Measurements from ENCODE around the gene EDEM3.

The EDEM3 gene

GRCh38 chr1:184677344-184677743 lies 77.3 kb downstream of the EDEM3 start:
- no peak overlapping the region for H3K9ac ChIP-seq (ENCODE audit: low read depth, low read length, poor library complexity, severe bottlenecking)
- no peaks in the 10 kb centered on the region for H3F3A ChIP-seq (ENCODE audit: low read depth)
- H3K36me3 ChIP-seq (ENCODE audit: insufficient read depth, low read length), result no peaks in the 10 kb centered on the region
- no peaks in the 10 kb centered on the region for H3K79me2 ChIP-seq (ENCODE audit: insufficient read depth, low read length)
- H3K4me1 ChIP-seq (ENCODE audit: insufficient read depth, low read length, poor library complexity, severe bottlenecking), result no peaks in the 10 kb centered on the region
- H3K9me2 ChIP-seq (replicated peaks; ENCODE audit: low read depth, low read length), result no peaks in the 10 kb centered on the region
- H3K4me2 ChIP-seq (ENCODE audit: low read depth, low read length, poor library complexity, severe bottlenecking), result no peak overlapping the region
- no peaks in the 10 kb centered on the region for H4K20me1 ChIP-seq (ENCODE audit: insufficient read depth, low read length, poor library complexity, severe bottlenecking)
- no peak overlapping the region for H3K4me3 ChIP-seq (ENCODE audit: low read length, poor library complexity, severe bottlenecking)
- no peak overlapping the region for H2AFZ ChIP-seq (ENCODE audit: low read length)
- H3K27me3 ChIP-seq (ENCODE audit: insufficient read depth, low read length, poor library complexity, severe bottlenecking), result no peaks in the 10 kb centered on the region
- TF ChIP-seq EZH2phosphoT487 (IDR thresholded peaks at IDR 0.05; ENCODE audit: borderline replicate concordance) (no peak), CTCF (conservative IDR thresholded peaks at IDR 0.05; ENCODE audit: low read length) (no peak)
- H3K9me3 ChIP-seq (ENCODE audit: insufficient read depth, low read depth, low read length), result no peaks in the 10 kb centered on the region

- H3K4me1 ChIP-seq (ENCODE audit: insufficient read depth, low read length, poor library complexity, severe bottlenecking), result no peaks in the 10 kb centered on the region
- H2AFZ ChIP-seq (ENCODE audit: low read length), result no peak overlapping the region
- no peaks in the 10 kb centered on the region for H3K9me3 ChIP-seq (ENCODE audit: insufficient read depth, low read depth, low read length)
- no peaks in the 10 kb centered on the region for H3K9me2 ChIP-seq (replicated peaks; ENCODE audit: low read depth, low read length)
- no peaks in the 10 kb centered on the region for H3F3A ChIP-seq (ENCODE audit: low read depth)
- H3K79me2 ChIP-seq (ENCODE audit: insufficient read depth, low read length), result no peaks in the 10 kb centered on the region
- TF ChIP-seq EZH2phosphoT487 (IDR thresholded peaks at IDR 0.05; ENCODE audit: borderline replicate concordance) (no peak), CTCF (conservative IDR thresholded peaks at IDR 0.05; ENCODE audit: low read length) (no peak)
- no peak overlapping the region for H3K4me3 ChIP-seq (ENCODE audit: low read length, poor library complexity, severe bottlenecking)
- H3K36me3 ChIP-seq (ENCODE audit: insufficient read depth, low read length), result no peaks in the 10 kb centered on the region
- no peaks in the 10 kb centered on the region for H3K27me3 ChIP-seq (ENCODE audit: insufficient read depth, low read length, poor library complexity, severe bottlenecking)
- no peak overlapping the region for H3K4me2 ChIP-seq (ENCODE audit: low read depth, low read length, poor library complexity, severe bottlenecking)
- H4K20me1 ChIP-seq (ENCODE audit: insufficient read depth, low read length, poor library complexity, severe bottlenecking), result no peaks in the 10 kb centered on the region
- H3K9ac ChIP-seq (ENCODE audit: low read depth, low read length, poor library complexity, severe bottlenecking), result no peak overlapping the region
These were observed 81.4 kb downstream of the EDEM3 start for GRCh38 chr1:184673305-184673704.

GRCh38 chr1:184672013-184672726 lies 82.5 kb downstream of the EDEM3 start:
- no peak overlapping the region for H3K4me2 ChIP-seq (ENCODE audit: low read depth, low read length, poor library complexity, severe bottlenecking)
- H4K20me1 ChIP-seq (ENCODE audit: insufficient read depth, low read length, poor library complexity, severe bottlenecking), result no peaks in the 10 kb centered on the region
- H3K9ac ChIP-seq (ENCODE audit: low read depth, low read length, poor library complexity, severe bottlenecking), result no peak overlapping the region
- no peak for TF ChIP-seq EZH2phosphoT487 (IDR thresholded peaks at IDR 0.05; ENCODE audit: borderline replicate concordance)
- no peak for TF ChIP-seq CTCF (conservative IDR thresholded peaks at IDR 0.05; ENCODE audit: low read length)
- H3K9me2 ChIP-seq (replicated peaks; ENCODE audit: low read depth, low read length), result no peaks in the 10 kb centered on the region
- H3K4me3 ChIP-seq (ENCODE audit: low read length, poor library complexity, severe bottlenecking), result no peak overlapping the region
- H3K9me3 ChIP-seq (ENCODE audit: insufficient read depth, low read depth, low read length), result no peaks in the 10 kb centered on the region
- no peaks in the 10 kb centered on the region for H3K79me2 ChIP-seq (ENCODE audit: insufficient read depth, low read length)
- no peaks in the 10 kb centered on the region for H3K36me3 ChIP-seq (ENCODE audit: insufficient read depth, low read length)
- no peak overlapping the region for H2AFZ ChIP-seq (ENCODE audit: low read length)
- no peaks in the 10 kb centered on the region for H3K27me3 ChIP-seq (ENCODE audit: insufficient read depth, low read length, poor library complexity, severe bottlenecking)
- no peaks in the 10 kb centered on the region for H3K4me1 ChIP-seq (ENCODE audit: insufficient read depth, low read length, poor library complexity, severe bottlenecking)
- no peaks in the 10 kb centered on the region for H3F3A ChIP-seq (ENCODE audit: low read depth)

All from Loucy (cell line).